Mammary epithelial cell (primary cell): ENCODE data around the gene GSDMA.

Experiments
- EZH2 ChIP-seq: IDR thresholded peaks from 2 replicates; pipeline ENCODE4 v1.6.1; 2012; ENCODE audit warnings: low read length, inconsistent platforms, borderline replicate concordance
- TF ChIP-seq, protein P1 (sequence below), 2 donors: IDR thresholded peaks in 1 of 2; conservative IDR thresholded peaks in 1 of 2; 2 replicates each; pipeline ENCODE4 v1.5.1; 2011 to 2012; ENCODE audit warnings: inconsistent platforms in 2 of 2, low read length in 2 of 2, mild to moderate bottlenecking in 2 of 2, control low read depth in 1 of 2, low read depth in 1 of 2; ENCODE audit not compliant: insufficient read depth in 1 of 2; ENCODE audit errors: extremely low read depth in 1 of 2

DNA sequence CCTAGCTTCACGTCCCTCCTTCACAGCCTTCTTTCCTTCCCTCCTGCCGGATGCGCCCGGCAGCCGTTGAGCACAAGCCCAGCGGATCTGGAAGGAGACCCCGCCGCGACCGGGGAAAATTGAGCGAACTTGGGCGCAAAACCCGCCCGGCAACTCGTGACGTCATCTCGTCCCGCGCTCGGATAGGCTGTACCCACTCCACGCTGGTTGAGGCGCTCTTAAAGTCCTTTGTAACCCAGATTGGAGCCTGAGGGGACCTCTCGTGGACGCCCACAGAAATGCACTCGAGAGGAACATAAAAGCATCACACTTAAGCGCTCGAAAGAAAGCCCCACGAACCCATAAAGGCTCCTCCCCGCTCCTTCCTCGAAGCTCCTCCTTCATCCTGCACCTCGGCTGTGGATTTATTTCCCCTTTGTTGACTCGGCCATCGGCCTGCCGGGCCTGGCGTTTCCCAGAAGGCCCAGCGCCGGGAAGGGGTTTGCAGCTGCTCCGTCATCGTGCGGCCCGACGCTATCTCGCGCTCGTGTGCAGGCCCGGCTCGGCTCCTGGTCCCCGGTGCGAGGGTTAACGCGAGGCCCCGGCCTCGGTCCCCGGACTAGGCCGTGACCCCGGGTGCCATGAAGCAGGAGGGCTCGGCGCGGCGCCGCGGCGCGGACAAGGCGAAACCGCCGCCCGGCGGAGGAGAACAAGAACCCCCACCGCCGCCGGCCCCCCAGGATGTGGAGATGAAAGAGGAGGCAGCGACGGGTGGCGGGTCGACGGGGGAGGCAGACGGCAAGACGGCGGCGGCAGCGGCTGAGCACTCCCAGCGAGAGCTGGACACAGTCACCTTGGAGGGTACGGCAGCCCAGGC, 17.8 kb downstream of the GSDMA start, which contains the start of gene PSMD3:
- TF ChIP-seq, protein P1, sequence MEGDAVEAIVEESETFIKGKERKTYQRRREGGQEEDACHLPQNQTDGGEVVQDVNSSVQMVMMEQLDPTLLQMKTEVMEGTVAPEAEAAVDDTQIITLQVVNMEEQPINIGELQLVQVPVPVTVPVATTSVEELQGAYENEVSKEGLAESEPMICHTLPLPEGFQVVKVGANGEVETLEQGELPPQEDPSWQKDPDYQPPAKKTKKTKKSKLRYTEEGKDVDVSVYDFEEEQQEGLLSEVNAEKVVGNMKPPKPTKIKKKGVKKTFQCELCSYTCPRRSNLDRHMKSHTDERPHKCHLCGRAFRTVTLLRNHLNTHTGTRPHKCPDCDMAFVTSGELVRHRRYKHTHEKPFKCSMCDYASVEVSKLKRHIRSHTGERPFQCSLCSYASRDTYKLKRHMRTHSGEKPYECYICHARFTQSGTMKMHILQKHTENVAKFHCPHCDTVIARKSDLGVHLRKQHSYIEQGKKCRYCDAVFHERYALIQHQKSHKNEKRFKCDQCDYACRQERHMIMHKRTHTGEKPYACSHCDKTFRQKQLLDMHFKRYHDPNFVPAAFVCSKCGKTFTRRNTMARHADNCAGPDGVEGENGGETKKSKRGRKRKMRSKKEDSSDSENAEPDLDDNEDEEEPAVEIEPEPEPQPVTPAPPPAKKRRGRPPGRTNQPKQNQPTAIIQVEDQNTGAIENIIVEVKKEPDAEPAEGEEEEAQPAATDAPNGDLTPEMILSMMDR (conservative IDR thresholded peaks at IDR 0.05 in 1 of 2, IDR thresholded peaks at IDR 0.05 in 1 of 2; ENCODE audit: extremely low read depth in 1 of 2, insufficient read depth in 1 of 2, low read depth in 1 of 2, low read length in 2 of 2), result peak; percentile 69 to 79
- TF ChIP-seq EZH2, result no peak
